Measurements from ENCODE around the gene SDHAF1.
A peak's percentile ranks its signal among the peaks of the same experiment; 100 is the strongest.
"Not testable (repeated sequence)": the region's sequence is repeated elsewhere in the genome, so short reads cannot be mapped to it uniquely, and the experiment has no call there.

The SDHAF1 gene

DNA sequence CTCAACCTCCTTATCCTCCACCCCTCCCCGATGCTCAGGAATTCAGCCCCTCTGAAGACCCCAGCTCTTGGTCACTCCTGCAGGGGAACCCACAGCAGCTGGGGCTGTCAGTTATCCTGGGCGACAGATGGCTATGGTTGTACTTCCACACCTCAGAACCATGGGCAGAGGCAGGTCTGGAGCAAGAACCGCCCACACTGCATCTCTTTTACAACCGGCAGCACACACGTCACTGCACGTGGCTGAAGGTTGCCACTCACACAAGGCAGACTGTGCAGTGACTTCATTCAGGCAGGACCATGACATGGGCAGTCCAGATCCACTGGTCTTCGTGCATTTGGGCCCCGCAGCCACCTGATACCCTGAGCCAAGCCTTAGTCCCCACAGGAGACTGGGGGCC lies 21.5 kb upstream of the SDHAF1 start:
- Histone ChIP-seq H3K9me3 (ENCODE audit: insufficient read depth, low read depth, low read length) (no peaks in the 10 kb centered on the region), H3K4me3 (ENCODE audit: low read length) (no peak overlapping the region), H3K4me1 (ENCODE audit: insufficient read depth, low read length) (no peaks in the 10 kb centered on the region), H3K36me3 (ENCODE audit: insufficient read depth, low read depth, low read length) (no peaks in the 10 kb centered on the region), H3K27ac (ENCODE audit: low read length) (no peak overlapping the region), H3K27me3 (ENCODE audit: insufficient read depth, low read length) (no peaks in the 10 kb centered on the region), H3K9ac (ENCODE audit: low read depth, low read length) (no peak overlapping the region)

DNA sequence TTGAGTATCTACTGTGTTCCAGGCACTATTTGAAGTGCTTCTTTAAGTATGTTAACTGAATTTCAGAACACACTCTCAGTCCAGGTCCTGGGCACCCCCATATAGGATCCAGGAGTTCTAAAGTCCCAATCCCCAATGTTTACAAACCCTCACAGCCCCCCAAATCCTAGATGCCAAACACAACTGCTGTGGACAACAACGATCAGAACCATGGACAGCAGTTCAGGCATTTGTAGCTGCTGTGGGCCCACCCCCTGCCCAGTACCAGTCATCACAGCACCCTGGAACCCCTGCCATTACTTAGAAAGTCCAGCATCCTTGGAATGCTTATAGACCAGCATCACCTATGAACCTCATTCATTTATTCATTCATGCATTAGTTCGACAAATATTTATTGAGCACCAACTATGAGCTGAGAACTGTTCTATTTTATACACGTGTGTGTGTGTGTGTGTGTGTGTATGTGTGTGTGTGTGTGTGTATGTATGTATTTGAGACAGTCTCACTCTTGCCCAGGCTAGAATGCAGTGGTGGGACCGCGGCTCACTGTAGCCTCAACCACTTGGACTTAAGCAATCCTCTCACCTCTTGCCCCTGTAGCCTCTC lies 19.3 kb upstream of the SDHAF1 start:
- no peaks in the 10 kb centered on the region for H3K36me3 ChIP-seq (ENCODE audit: insufficient read depth, low read depth, low read length)
- no peak overlapping the region for H3K9ac ChIP-seq (ENCODE audit: low read depth, low read length)
- no peak overlapping the region for H3K4me3 ChIP-seq (ENCODE audit: low read length)
- no peaks in the 10 kb centered on the region for H3K9me3 ChIP-seq (ENCODE audit: insufficient read depth, low read depth, low read length)
- H3K27me3 ChIP-seq (ENCODE audit: insufficient read depth, low read length), result 0 out of 2 replicates have a peak, but pooled peaks cover 4% of the 10 kb centered on the region
- H3K4me1 ChIP-seq (ENCODE audit: insufficient read depth, low read length), result no peaks in the 10 kb centered on the region
- H3K27ac ChIP-seq (ENCODE audit: low read length), result no peak overlapping the region

- no peak overlapping the region for H3K9ac ChIP-seq (ENCODE audit: low read depth, low read length)
- no peaks in the 10 kb centered on the region for H3K9me3 ChIP-seq (ENCODE audit: insufficient read depth, low read depth, low read length)
- no peak overlapping the region for H3K4me3 ChIP-seq (ENCODE audit: low read length)
- no peaks in the 10 kb centered on the region for H3K4me1 ChIP-seq (ENCODE audit: insufficient read depth, low read length)
- H3K27ac ChIP-seq (ENCODE audit: low read length), result no peak overlapping the region
- no peaks in the 10 kb centered on the region for H3K36me3 ChIP-seq (ENCODE audit: insufficient read depth, low read depth, low read length)
- H3K27me3 ChIP-seq (ENCODE audit: insufficient read depth, low read length), result peaks cover 7% of the 10 kb centered on the region; the same call in 1 of the 2 replicates
Observed at GRCh38 chr19:35977446-35978222, 17.4 kb upstream of the SDHAF1 start.

DNA sequence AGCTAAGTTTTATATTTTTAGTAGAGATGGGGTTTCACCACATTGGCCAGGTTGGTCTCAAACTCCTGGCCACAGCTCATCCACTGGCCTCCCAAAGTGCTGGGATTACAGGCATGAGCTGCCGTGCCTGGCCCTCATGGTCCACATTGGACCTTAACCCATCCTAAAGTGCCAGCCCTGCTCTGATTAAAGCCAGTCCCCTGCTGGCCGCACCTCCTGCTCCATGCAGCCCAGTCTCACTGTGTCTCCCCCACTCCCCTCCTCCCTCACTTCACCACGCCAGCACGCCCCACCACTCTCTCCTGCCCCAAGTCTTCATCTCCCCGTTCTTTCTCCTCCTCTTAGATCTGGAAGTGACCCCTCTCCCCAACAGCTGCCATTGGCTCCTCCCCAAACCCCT lies 16.7 kb upstream of the SDHAF1 start:
- no peak overlapping the region for H3K9ac ChIP-seq (ENCODE audit: low read depth, low read length)
- H3K4me3 ChIP-seq (ENCODE audit: low read length), result no peak overlapping the region
- no peak overlapping the region for H3K27ac ChIP-seq (ENCODE audit: low read length)
- no peaks in the 10 kb centered on the region for H3K4me1 ChIP-seq (ENCODE audit: insufficient read depth, low read length)
- no peaks in the 10 kb centered on the region for H3K9me3 ChIP-seq (ENCODE audit: insufficient read depth, low read depth, low read length)
- peaks cover 11% of the 10 kb centered on the region; the same call in 1 of the 2 replicates for H3K27me3 ChIP-seq (ENCODE audit: insufficient read depth, low read length)
- H3K36me3 ChIP-seq (ENCODE audit: insufficient read depth, low read depth, low read length), result no peaks in the 10 kb centered on the region

GRCh38 chr19:35978832-35979365 lies 16.1 kb upstream of the SDHAF1 start:
- Histone ChIP-seq H3K27me3 (ENCODE audit: insufficient read depth, low read length) (peaks cover 17% of the 10 kb centered on the region; the same call in 1 of the 2 replicates), H3K9ac (ENCODE audit: low read depth, low read length) (no peak overlapping the region), H3K4me3 (ENCODE audit: low read length) (no peak overlapping the region), H3K9me3 (ENCODE audit: insufficient read depth, low read depth, low read length) (no peaks in the 10 kb centered on the region), H3K27ac (ENCODE audit: low read length) (no peak overlapping the region), H3K4me1 (ENCODE audit: insufficient read depth, low read length) (no peaks in the 10 kb centered on the region), H3K36me3 (ENCODE audit: insufficient read depth, low read depth, low read length) (no peaks in the 10 kb centered on the region)

DNA sequence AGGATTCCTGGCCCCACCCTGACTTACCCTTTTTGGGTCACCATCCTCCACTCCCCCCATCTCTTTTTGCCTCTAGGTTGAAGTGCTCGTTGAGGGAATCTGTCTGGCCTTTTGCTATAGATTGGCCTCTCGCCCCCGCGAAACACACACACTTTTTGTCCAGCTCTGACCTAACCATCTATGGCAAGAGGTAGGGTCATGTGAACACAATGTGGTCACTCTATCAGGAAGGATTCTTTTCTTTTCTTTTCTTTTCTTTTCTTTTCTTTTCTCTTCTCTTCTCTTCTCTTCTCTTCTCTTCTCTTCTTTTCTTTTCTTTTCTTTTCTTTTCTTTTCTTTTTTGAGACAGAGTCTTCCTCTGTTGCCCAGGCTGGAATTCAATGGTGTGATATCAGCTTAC lies 14.0 kb upstream of the SDHAF1 start:
- H3K9me3 ChIP-seq (ENCODE audit: insufficient read depth, low read depth, low read length); H3K9ac ChIP-seq (ENCODE audit: low read depth, low read length); H3K4me3 ChIP-seq (ENCODE audit: low read length); H3K4me1 ChIP-seq (ENCODE audit: insufficient read depth, low read length); H3K36me3 ChIP-seq (ENCODE audit: insufficient read depth, low read depth, low read length); H3K27ac ChIP-seq (ENCODE audit: low read length): not testable (repeated sequence)
- peaks cover 37% of the 10 kb centered on the region for H3K27me3 ChIP-seq (ENCODE audit: insufficient read depth, low read length)

- Histone ChIP-seq H3K27ac (ENCODE audit: low read length) (no peak overlapping the region), H3K4me1 (ENCODE audit: insufficient read depth, low read length) (no peaks in the 10 kb centered on the region), H3K9ac (ENCODE audit: low read depth, low read length) (no peak overlapping the region), H3K9me3 (ENCODE audit: insufficient read depth, low read depth, low read length) (no peaks in the 10 kb centered on the region), H3K27me3 (ENCODE audit: insufficient read depth, low read length) (peaks cover 52% of the 10 kb centered on the region), H3K36me3 (ENCODE audit: insufficient read depth, low read depth, low read length) (no peaks in the 10 kb centered on the region), H3K4me3 (ENCODE audit: low read length) (no peak overlapping the region)
Observed at GRCh38 chr19:35983177-35983576, 11.8 kb upstream of the SDHAF1 start.

GRCh38 chr19:35986111-35986510 lies 8.9 kb upstream of the SDHAF1 start:
- H3K4me3 ChIP-seq (ENCODE audit: low read length), result no peak overlapping the region
- peaks cover 56% of the 10 kb centered on the region for H3K27me3 ChIP-seq (ENCODE audit: insufficient read depth, low read length)
- H3K9me3 ChIP-seq (ENCODE audit: insufficient read depth, low read depth, low read length), result no peaks in the 10 kb centered on the region
- no peak overlapping the region for H3K27ac ChIP-seq (ENCODE audit: low read length)
- H3K36me3 ChIP-seq (ENCODE audit: insufficient read depth, low read depth, low read length), result no peaks in the 10 kb centered on the region
- H3K9ac ChIP-seq (ENCODE audit: low read depth, low read length), result no peak overlapping the region
- H3K4me1 ChIP-seq (ENCODE audit: insufficient read depth, low read length), result no peaks in the 10 kb centered on the region

DNA sequence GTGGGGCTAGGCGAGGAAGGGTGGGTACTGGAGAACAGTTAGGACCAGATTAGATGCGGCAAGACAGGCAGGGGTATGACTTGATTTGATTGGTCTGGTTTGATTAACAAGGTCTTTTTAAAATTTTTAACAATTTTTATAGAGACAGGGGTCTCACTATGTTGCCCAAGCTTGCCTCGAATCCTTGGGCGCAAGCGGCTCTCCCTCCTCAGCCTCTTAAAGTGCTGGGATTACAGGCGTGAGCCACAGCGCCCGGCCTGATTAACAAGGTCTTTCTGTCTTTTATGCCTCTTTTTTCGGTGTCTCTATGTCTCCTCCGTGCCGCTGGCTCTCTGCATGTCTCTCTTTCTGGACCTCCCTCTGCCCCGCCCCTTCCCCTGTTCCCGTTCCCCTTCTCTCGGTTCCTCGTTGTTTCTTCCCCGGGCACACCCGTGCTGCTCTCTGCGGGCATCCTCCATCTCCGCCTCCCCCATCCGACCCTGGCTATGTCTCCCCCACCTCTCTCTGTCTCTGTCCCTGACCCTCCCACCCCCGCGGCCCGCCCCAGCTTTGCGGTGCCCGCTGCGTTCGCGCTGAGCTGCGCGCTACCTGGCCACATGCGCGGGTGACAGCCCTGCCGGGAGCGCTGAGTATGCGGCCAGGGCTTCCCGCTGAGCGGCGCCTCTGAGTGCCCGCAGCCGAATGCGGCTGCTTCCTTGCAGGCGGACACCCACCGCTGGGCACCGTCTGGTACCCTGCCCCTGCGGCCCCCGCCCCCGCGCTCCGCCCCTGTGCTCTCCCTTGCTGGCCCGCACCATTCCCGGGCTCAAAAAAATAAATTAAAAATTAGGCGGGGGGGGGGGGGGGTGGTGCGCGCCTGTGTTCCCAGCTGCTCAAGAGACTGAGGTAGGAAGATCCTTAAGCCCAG lies 8.1 kb upstream of the SDHAF1 start:
- Histone ChIP-seq H3K4me3 (ENCODE audit: low read length) (peak overlapping the region; percentile 53; the same call in 1 of the 2 replicates), H3K4me1 (ENCODE audit: insufficient read depth, low read length) (no peaks in the 10 kb centered on the region), H3K27ac (ENCODE audit: low read length) (no peak overlapping the region), H3K9me3 (ENCODE audit: insufficient read depth, low read depth, low read length) (no peaks in the 10 kb centered on the region), H3K36me3 (ENCODE audit: insufficient read depth, low read depth, low read length) (no peaks in the 10 kb centered on the region), H3K27me3 (ENCODE audit: insufficient read depth, low read length) (peaks cover 56% of the 10 kb centered on the region), H3K9ac (ENCODE audit: low read depth, low read length) (no peak overlapping the region)

- Histone ChIP-seq H3K27me3 (ENCODE audit: insufficient read depth, low read length) (peaks cover 54% of the 10 kb centered on the region), H3K9me3 (ENCODE audit: insufficient read depth, low read depth, low read length) (no peaks in the 10 kb centered on the region), H3K9ac (ENCODE audit: low read depth, low read length) (no peak overlapping the region), H3K36me3 (ENCODE audit: insufficient read depth, low read depth, low read length) (no peaks in the 10 kb centered on the region), H3K27ac (ENCODE audit: low read length) (no peak overlapping the region), H3K4me1 (ENCODE audit: insufficient read depth, low read length) (no peaks in the 10 kb centered on the region), H3K4me3 (ENCODE audit: low read length) (peak overlapping the region; percentile 53; the same call in 1 of the 2 replicates)
Observed at GRCh38 chr19:35987571-35987896, 7.5 kb upstream of the SDHAF1 start.

GRCh38 chr19:35988824-35989223 lies 6.2 kb upstream of the SDHAF1 start:
- H3K36me3 ChIP-seq (ENCODE audit: insufficient read depth, low read depth, low read length), result no peaks in the 10 kb centered on the region
- H3K9me3 ChIP-seq (ENCODE audit: insufficient read depth, low read depth, low read length), result no peaks in the 10 kb centered on the region
- H3K4me3 ChIP-seq (ENCODE audit: low read length), result no peak overlapping the region
- no peak overlapping the region for H3K27ac ChIP-seq (ENCODE audit: low read length)
- peaks cover 43% of the 10 kb centered on the region for H3K27me3 ChIP-seq (ENCODE audit: insufficient read depth, low read length)
- no peak overlapping the region for H3K9ac ChIP-seq (ENCODE audit: low read depth, low read length)
- no peaks in the 10 kb centered on the region for H3K4me1 ChIP-seq (ENCODE audit: insufficient read depth, low read length)

Measured in iPS-20b (cell line).